Stomach (tissue), 9 donors: ENCODE results near the gene ARHGAP24. TPM values are rescaled to one million over a fixed set of nuclear protein-coding genes. Genes with fewer than 3 reads are reported as not detected.

Experiments
- DNase-seq, 2 donors: peaks; one replicate each; pipeline versions ENCODE4 v3.0.0 to v3.0.0-alpha.2; 2013 to 2019
- H3K27ac ChIP-seq, 5 donors: fragments of 200-600 bp in 4 of 5; sonication (generic) in 4 of 5; one replicate each; pipeline ENCODE4 v1.5.1; 2013 to 2019; ENCODE audit warnings: mild to moderate bottlenecking in 1 of 5, moderate library complexity in 1 of 5
- H3K27me3 ChIP-seq, 3 donors: fragments of 200-600 bp; sonication (generic); one replicate each; pipeline ENCODE4 v1.5.1; 2017 to 2019; ENCODE audit warnings: mixed run types in 1 of 3
- H3K36me3 ChIP-seq, 4 donors: fragments of 200-600 bp; sonication (generic); 1 replicate in 3 of 4; 2 replicates in 1 of 4; pipeline ENCODE4 v1.5.1; 2016 to 2019
- H3K4me1 ChIP-seq, 4 donors: fragments of 200-600 bp; sonication (generic); one replicate each; pipeline ENCODE4 v1.5.1; 2016 to 2019
- H3K4me3 ChIP-seq, 4 donors: fragments of 200-600 bp; sonication (generic) in 3 of 4; one replicate each; pipeline ENCODE4 v1.5.1; 2016 to 2019; ENCODE audit warnings: mild to moderate bottlenecking in 1 of 4
- H3K9me3 ChIP-seq, 4 donors: fragments of 200-600 bp; sonication (generic); one replicate each; pipeline ENCODE4 v1.5.1; 2016 to 2019
- CTCF ChIP-seq, 7 experiments: fragments of 450-650 bp in 4 of 7; fragments of 200-600 bp in 3 of 7; sonication (generic) in 3 of 7; IDR thresholded peaks; one replicate each; pipeline ENCODE4 v1.5.1; 2016 to 2019; ENCODE audit warnings: antibody characterized with exemption in 7 of 7, control low read depth in 2 of 7, mild to moderate bottlenecking in 1 of 7
- EP300 ChIP-seq: sonication (generic); formaldehyde crosslinking; IDR thresholded peaks from one replicate; pipeline ENCODE4 v1.6.1; 2017; ENCODE audit warnings: antibody characterized with exemption
- POLR2A ChIP-seq, 4 donors: fragments of 450-650 bp; IDR thresholded peaks; one replicate each; pipeline ENCODE4 v1.6.1; 2016; ENCODE audit warnings: antibody characterized with exemption in 4 of 4, control low read depth in 2 of 4, mild to moderate bottlenecking in 1 of 4, moderate library complexity in 1 of 4
- POLR2AphosphoS5 ChIP-seq, 3 donors: sonication (generic); formaldehyde crosslinking; IDR thresholded peaks; one replicate each; pipeline ENCODE4 v1.6.1; 2016; ENCODE audit warnings: antibody characterized with exemption in 3 of 3
- WGBS, 5 donors: extraction: QIAGEN DNeasy Blood & Tissue Kit in 3 of 5; methylation state at CpG; one replicate each; pipeline versions ENCODE4 v1.1.5 to v1.1.7; 2013 to 2018; 5-methylcytosine and 5-hydroxymethylcytosine counted together
- intact Hi-C: fragments of 100-400 bp; cut with DNase I; formaldehyde crosslinking; loops from one replicate; pipeline ENCODE4 v1.15.1; 2023; ENCODE audit warnings: low total_unique reads
- polyA plus RNA-seq, 3 donors: library from polyadenylated mRNA; stranded (reverse); fragments of 200-250 nt; gene quantifications; one replicate each; pipeline ENCODE4 v1.2.3, GENCODE V29; 2013
- total RNA-seq, 5 donors: library from RNA; depleted of rRNA; stranded (reverse); fragments of >200 nt; gene quantifications; one replicate each; pipeline versions ENCODE4 v1.1.0 to v1.2.3, GENCODE V29; 2014 to 2016
- donor health status: healthy with polysubstance abuse.
- donor health status: Bipolar disorder and iron deficiency.
- donor health status: healthy.

ARHGAP24 gene
- total and polyA plus RNA-seq, 8 donors: 6.4 to 152 (median 33.5) TPM

GRCh38 chr4:85780664-85781063 lies 305.7 kb downstream of the ARHGAP24 start:
- H3K27me3 ChIP-seq: no peaks in the 10 kb centered on the region
- peaks cover 0 to 45% (median 22%) of the 10 kb centered on the region in 4 donors for H3K4me1 ChIP-seq
- H3K27ac ChIP-seq: peak overlapping the region in 3 of 5 donors; percentile 10 to 79 (median 78)
- no peak overlapping the region for H3K4me3 ChIP-seq
- intact Hi-C loops: no loop called here
- H3K36me3 ChIP-seq: no peaks in the 10 kb centered on the region
- no peaks in the 10 kb centered on the region for H3K9me3 ChIP-seq
- WGBS, 5 donors: 47 to 80% (median 73%) methylated on average over 3 of the region's 3 CpGs
- DNase-seq: peak in 1 of 2 donors; percentile 42
- TF ChIP-seq POLR2A (IDR thresholded peaks at IDR 0.05): no peak
- TF ChIP-seq POLR2AphosphoS5 (IDR thresholded peaks at IDR 0.05): peak in 1 of 3 donors; percentile 4

GRCh38 chr4:85783483-85783882 lies 308.5 kb downstream of the ARHGAP24 start:
- Histone ChIP-seq H3K27me3 (no peaks in the 10 kb centered on the region), H3K27ac (peak overlapping the region in 4 of 5 donors; percentile 4 to 60 (median 26)), H3K9me3 (no peaks in the 10 kb centered on the region), H3K4me3 (no peak overlapping the region), H3K36me3 (no peaks in the 10 kb centered on the region), H3K4me1 (peaks cover 0 to 52% (median 19%) of the 10 kb centered on the region in 4 donors)
- 41 to 67% (median 58%) methylated on average over 2 of the region's 2 CpGs for WGBS, 5 donors
- no peak for DNase-seq
- peak in 1 of 3 donors; percentile 21 for TF ChIP-seq POLR2AphosphoS5 (IDR thresholded peaks at IDR 0.05)
- no peak for TF ChIP-seq EP300
- intact Hi-C loops: no loop called here

- H3K27me3 ChIP-seq: no peaks in the 10 kb centered on the region
- 63 to 77% (median 70%) methylated on average over 1 of the region's 1 CpG for WGBS, 5 donors
- TF ChIP-seq EP300 (no peak), POLR2AphosphoS5 (IDR thresholded peaks at IDR 0.05) (no peak), POLR2A (IDR thresholded peaks at IDR 0.05) (no peak), CTCF (IDR thresholded peaks at IDR 0.05) (no peak)
- no peaks in the 10 kb centered on the region for H3K36me3 ChIP-seq
- intact Hi-C loops: no loop called here
- H3K27ac ChIP-seq: peak overlapping the region in 4 of 5 donors; percentile 4 to 59 (median 31)
- DNase-seq: no peak
- no peak overlapping the region for H3K4me3 ChIP-seq
- peaks cover 0 to 52% (median 19%) of the 10 kb centered on the region in 4 donors for H3K4me1 ChIP-seq
- no peaks in the 10 kb centered on the region for H3K9me3 ChIP-seq
These were observed 308.9 kb downstream of the ARHGAP24 start for GRCh38 chr4:85783900-85784299.

- intact Hi-C loops: no loop called here
- Histone ChIP-seq H3K27me3 (no peaks in the 10 kb centered on the region), H3K9me3 (no peaks in the 10 kb centered on the region), H3K27ac (peak overlapping the region in 3 of 5 donors; percentile 4 to 59 (median 36)), H3K4me1 (peaks cover 0 to 54% (median 19%) of the 10 kb centered on the region in 4 donors), H3K4me3 (no peak overlapping the region), H3K36me3 (no peaks in the 10 kb centered on the region)
- WGBS, 5 donors: 70 to 89% (median 80%) methylated on average over 3 of the region's 3 CpGs
- no peak for DNase-seq
- TF ChIP-seq CTCF (IDR thresholded peaks at IDR 0.05): no peak
- no peak for TF ChIP-seq POLR2A (IDR thresholded peaks at IDR 0.05)
- no peak for TF ChIP-seq EP300
- no peak for TF ChIP-seq POLR2AphosphoS5 (IDR thresholded peaks at IDR 0.05)
These were observed 309.4 kb downstream of the ARHGAP24 start for GRCh38 chr4:85784348-85784747.

- peak overlapping the region in 1 of 5 donors; percentile 36 for H3K27ac ChIP-seq
- H3K9me3 ChIP-seq: no peaks in the 10 kb centered on the region
- 83 to 95% (median 87%) methylated on average over 1 of the region's 1 CpG for WGBS, 5 donors
- H3K4me1 ChIP-seq: peaks cover 0 to 55% (median 19%) of the 10 kb centered on the region in 4 donors
- no peak for DNase-seq
- H3K4me3 ChIP-seq: no peak overlapping the region
- no peaks in the 10 kb centered on the region for H3K36me3 ChIP-seq
- TF ChIP-seq POLR2AphosphoS5 (IDR thresholded peaks at IDR 0.05): no peak
- no peak for TF ChIP-seq CTCF (IDR thresholded peaks at IDR 0.05)
- TF ChIP-seq EP300: no peak
- intact Hi-C loops: no loop called here
- no peaks in the 10 kb centered on the region for H3K27me3 ChIP-seq
These were observed 310.0 kb downstream of the ARHGAP24 start for GRCh38 chr4:85784947-85785346.
